ENCODE measurements around the gene DHX16.

DNA sequence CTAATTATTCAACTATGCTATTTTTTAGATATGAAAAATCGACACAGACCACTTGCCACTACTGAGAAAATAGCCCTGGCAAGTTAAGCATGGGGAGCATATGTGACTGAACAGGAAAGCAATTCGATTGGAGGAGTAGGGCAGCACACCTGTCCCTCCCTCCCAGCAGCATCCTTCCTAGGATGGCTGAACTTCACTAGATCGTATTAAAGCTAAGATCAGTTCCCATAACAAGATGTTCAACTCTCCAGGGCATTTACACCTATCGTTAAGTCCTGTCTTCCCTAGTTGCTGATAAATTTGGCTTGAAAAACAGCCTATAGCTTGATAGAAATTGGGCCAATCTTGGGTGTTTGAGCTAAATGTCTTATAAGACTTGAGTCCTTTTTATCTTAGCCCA is 62.7 kb downstream of the DHX16 start:
- TF ChIP-seq, protein P1, sequence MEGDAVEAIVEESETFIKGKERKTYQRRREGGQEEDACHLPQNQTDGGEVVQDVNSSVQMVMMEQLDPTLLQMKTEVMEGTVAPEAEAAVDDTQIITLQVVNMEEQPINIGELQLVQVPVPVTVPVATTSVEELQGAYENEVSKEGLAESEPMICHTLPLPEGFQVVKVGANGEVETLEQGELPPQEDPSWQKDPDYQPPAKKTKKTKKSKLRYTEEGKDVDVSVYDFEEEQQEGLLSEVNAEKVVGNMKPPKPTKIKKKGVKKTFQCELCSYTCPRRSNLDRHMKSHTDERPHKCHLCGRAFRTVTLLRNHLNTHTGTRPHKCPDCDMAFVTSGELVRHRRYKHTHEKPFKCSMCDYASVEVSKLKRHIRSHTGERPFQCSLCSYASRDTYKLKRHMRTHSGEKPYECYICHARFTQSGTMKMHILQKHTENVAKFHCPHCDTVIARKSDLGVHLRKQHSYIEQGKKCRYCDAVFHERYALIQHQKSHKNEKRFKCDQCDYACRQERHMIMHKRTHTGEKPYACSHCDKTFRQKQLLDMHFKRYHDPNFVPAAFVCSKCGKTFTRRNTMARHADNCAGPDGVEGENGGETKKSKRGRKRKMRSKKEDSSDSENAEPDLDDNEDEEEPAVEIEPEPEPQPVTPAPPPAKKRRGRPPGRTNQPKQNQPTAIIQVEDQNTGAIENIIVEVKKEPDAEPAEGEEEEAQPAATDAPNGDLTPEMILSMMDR (IDR thresholded peaks at IDR 0.05) = no peak
- TF ChIP-seq EZH2 (IDR thresholded peaks at IDR 0.05) = no peak
- TF ChIP-seq EZH2phosphoT487 (IDR thresholded peaks at IDR 0.05) = no peak

All from neural progenitor cell (in vitro differentiated cells).